H1 (cell line): ENCODE data around the gene CPLX1. TPM values are rescaled to one million over a fixed set of nuclear protein-coding genes. Genes with fewer than 3 reads are reported as not detected.

Experiments
- CTCF ChIA-PET: fragments of 300-600 bp; sonication (Branson Sonifier 250); formaldehyde crosslinking; loops from one replicate; lab custom pipeline; 2021; ENCODE audit not compliant: partially characterized antibody; lab: Charles Lee
- POLR2A ChIA-PET: fragments of 300-600 bp; sonication (Branson Sonifier 250); formaldehyde crosslinking; loops from one replicate; lab custom pipeline; 2021; ENCODE audit warnings: inconsistent platforms; ENCODE audit not compliant: partially characterized antibody; lab: Charles Lee
- DNase-seq, 2 experiments: peaks; one replicate each; pipeline versions ENCODE4 v3.0.0 to v3.0.0-alpha.2; 2010 to 2022; ENCODE audit warnings: low spot score in 2 of 2, low read depth in 1 of 2, mixed read lengths in 1 of 2
- FAIRE-seq: peaks from 2 replicates; lab custom pipeline; 2011; peaks lifted over from hg19 to GRCh38; lab: Jason Lieb, UNC
- H2AFZ ChIP-seq: 2 replicates; pipeline ENCODE4 v1.8.1; 2012; ENCODE audit warnings: low read length, inconsistent platforms
- H2AK5ac ChIP-seq: 2 replicates; pipeline ENCODE4 v1.6.1; 2013; ENCODE audit warnings: low read depth, low read length
- H2BK120ac ChIP-seq: replicated peaks from 2 replicates; pipeline ENCODE3; 2013; ENCODE audit warnings: low read depth, low read length, inconsistent platforms
- H2BK12ac ChIP-seq: 2 replicates; pipeline ENCODE4 v1.6.1; 2013; ENCODE audit warnings: low read depth, low read length
- H2BK15ac ChIP-seq: 2 replicates; pipeline ENCODE4 v1.6.1; 2013; ENCODE audit warnings: low read length
- H2BK20ac ChIP-seq: 2 replicates; pipeline ENCODE4 v1.6.1; 2013; ENCODE audit warnings: low read length
- H2BK5ac ChIP-seq: 2 replicates; pipeline ENCODE4 v1.6.1; 2013; ENCODE audit warnings: low read depth, low read length
- H3K14ac ChIP-seq: 2 replicates; pipeline ENCODE4 v1.6.1; 2013; ENCODE audit warnings: inconsistent platforms; ENCODE audit not compliant: insufficient read length
- H3K18ac ChIP-seq: 2 replicates; pipeline ENCODE4 v1.6.1; 2013; ENCODE audit warnings: low read length; ENCODE audit errors: extremely low read depth
- H3K23ac ChIP-seq: 2 replicates; pipeline ENCODE4 v1.6.1; 2013; ENCODE audit warnings: inconsistent platforms; ENCODE audit not compliant: insufficient read length
- H3K23me2 ChIP-seq: 2 replicates; pipeline ENCODE4 v1.6.1; 2013; ENCODE audit warnings: low read depth, low read length
- H3K27ac ChIP-seq: 2 replicates; pipeline ENCODE4 v1.6.1; 2011; ENCODE audit warnings: low read depth, low read length, inconsistent platforms
- H3K27me3 ChIP-seq, 4 experiments: replicated peaks in 1 of 4; 1 replicate in 1 of 4; 2 replicates in 3 of 4; pipeline versions ENCODE4 v1.6.1 to v1.8.1; 2011 to 2013; ENCODE audit warnings: low read length in 3 of 4, mild to moderate bottlenecking in 3 of 4, inconsistent platforms in 2 of 4, mixed read lengths in 2 of 4, moderate library complexity in 1 of 4; ENCODE audit not compliant: control insufficient read depth in 3 of 4, insufficient read depth in 3 of 4; ENCODE audit errors: extremely low read depth in 1 of 4
- H3K36me3 ChIP-seq, 4 experiments: 2 replicates each; pipeline versions ENCODE4 v1.6.1 to v1.8.1; 2011 to 2013; ENCODE audit warnings: mild to moderate bottlenecking in 4 of 4, low read length in 3 of 4, moderate library complexity in 2 of 4, control low read depth in 1 of 4, inconsistent platforms in 1 of 4; ENCODE audit not compliant: insufficient read depth in 4 of 4, control insufficient read depth in 2 of 4
- H3K4ac ChIP-seq: replicated peaks from 2 replicates; pipeline ENCODE3; 2013; ENCODE audit warnings: low read length, low read depth, mixed read lengths, inconsistent platforms; ENCODE audit not compliant: insufficient read length
- H3K4me1 ChIP-seq, 4 experiments: replicated peaks in 1 of 4; 1 replicate in 1 of 4; 2 replicates in 3 of 4; pipeline versions ENCODE4 v1.6.1 to v1.8.1; 2011 to 2013; ENCODE audit warnings: low read length in 3 of 4, inconsistent platforms in 2 of 4, mixed read lengths in 1 of 4; ENCODE audit not compliant: insufficient read depth in 4 of 4, control insufficient read depth in 3 of 4
- H3K4me2 ChIP-seq, 2 experiments: 2 replicates each; pipeline versions ENCODE4 v1.6.1 to v1.8.1; 2011 to 2013; ENCODE audit warnings: low read depth in 2 of 2, low read length in 2 of 2, control low read depth in 1 of 2, inconsistent platforms in 1 of 2, mild to moderate bottlenecking in 1 of 2; ENCODE audit not compliant: insufficient read depth in 1 of 2
- H3K4me3 ChIP-seq, 4 experiments: fragments of 200-600, 300-600 bp in 1 of 4; sonication (generic), shearing (Covaris generic), sonication (Bioruptor Twin) in 1 of 4; 2 replicates each; pipeline versions ENCODE4 v1.5.1 to v1.8.1; 2011 to 2016; ENCODE audit warnings: low read length in 4 of 4, low read depth in 3 of 4, control low read depth in 2 of 4, inconsistent platforms in 2 of 4, mild to moderate bottlenecking in 2 of 4, mixed read lengths in 1 of 4, moderate library complexity in 1 of 4; ENCODE audit not compliant: insufficient read depth in 2 of 4; ENCODE audit errors: extremely low read depth in 1 of 4
- H3K56ac ChIP-seq: replicated peaks from 2 replicates; pipeline ENCODE3; 2013; ENCODE audit warnings: low read depth, mild to moderate bottlenecking, mixed read lengths, low read length, inconsistent platforms; ENCODE audit not compliant: insufficient read length
- H3K79me1 ChIP-seq: 2 replicates; pipeline ENCODE4 v1.6.1; 2013; ENCODE audit warnings: low read depth, low read length, control low read depth
- H3K79me2 ChIP-seq, 2 experiments: 2 replicates each; pipeline versions ENCODE4 v1.6.1 to v1.8.1; 2012 to 2013; ENCODE audit warnings: low read length in 2 of 2, mild to moderate bottlenecking in 2 of 2, inconsistent platforms in 1 of 2; ENCODE audit not compliant: insufficient read depth in 2 of 2, control insufficient read depth in 1 of 2
- H3K9ac ChIP-seq, 4 experiments: replicated peaks in 1 of 4; 1 replicate in 1 of 4; 2 replicates in 3 of 4; pipeline versions ENCODE4 v1.6.1 to v1.8.1; 2011 to 2013; ENCODE audit warnings: low read depth in 3 of 4, low read length in 3 of 4, control low read depth in 2 of 4, mild to moderate bottlenecking in 2 of 4, moderate library complexity in 2 of 4, inconsistent platforms in 1 of 4; ENCODE audit errors: extremely low read depth in 1 of 4
- H3K9me3 ChIP-seq, 2 experiments: 2 replicates each; pipeline versions ENCODE4 v1.6.1 to v1.8.1; 2012 to 2013; ENCODE audit warnings: mild to moderate bottlenecking in 2 of 2, moderate library complexity in 2 of 2, control low read depth in 1 of 2, inconsistent platforms in 1 of 2, low read depth in 1 of 2, low read length in 1 of 2, mixed read lengths in 1 of 2; ENCODE audit not compliant: insufficient read depth in 2 of 2
- H4K20me1 ChIP-seq, 2 experiments: replicated peaks in 1 of 2; 2 replicates each; pipeline versions ENCODE3 to v1.8.1; 2011 to 2013; ENCODE audit warnings: inconsistent platforms in 2 of 2, low read length in 2 of 2, mild to moderate bottlenecking in 1 of 2; ENCODE audit not compliant: insufficient read depth in 2 of 2, control insufficient read depth in 1 of 2
- H4K5ac ChIP-seq: 2 replicates; pipeline ENCODE4 v1.6.1; 2013; ENCODE audit warnings: low read length, low read depth, mixed read lengths, inconsistent platforms; ENCODE audit not compliant: insufficient read length
- H4K8ac ChIP-seq: 2 replicates; pipeline ENCODE4 v1.8.0; 2013; ENCODE audit warnings: mild to moderate bottlenecking, moderate library complexity, low read length, inconsistent platforms; ENCODE audit not compliant: insufficient read depth; ENCODE audit errors: extremely low read depth
- H4K91ac ChIP-seq: replicated peaks from 2 replicates; pipeline ENCODE3; 2013; ENCODE audit warnings: low read length, mixed read lengths, inconsistent platforms; ENCODE audit not compliant: insufficient read length
- HDAC2 ChIP-seq, 2 experiments: fragments of 300-600 bp in 1 of 2; sonication (generic) in 1 of 2; IDR thresholded peaks; 2 replicates each; pipeline ENCODE4 v1.6.1; 2011 to 2012; ENCODE audit warnings: low read depth in 2 of 2, low read length in 2 of 2, mild to moderate bottlenecking in 2 of 2, moderate library complexity in 2 of 2, borderline replicate concordance in 1 of 2, inconsistent platforms in 1 of 2
- HDAC6 ChIP-seq: IDR thresholded peaks from one replicate; pipeline ENCODE4 v1.7.1; 2012; ENCODE audit warnings: low read depth, mild to moderate bottlenecking, inconsistent platforms, low read length, moderate library complexity
- WGBS, 2 experiments: shearing (Covaris generic) in 1 of 2; methylation state at CpG; one replicate each; pipeline versions ENCODE4 v1.1.6 to v1.1.7; 2013 to 2015; ENCODE audit warnings: low lambda C conversion rate in 2 of 2, mixed read lengths in 2 of 2, inconsistent platforms in 1 of 2, low coverage in 1 of 2, missing lambda C conversion rate in 1 of 2; ENCODE audit not compliant: insufficient replicate concordance in 2 of 2, insufficient coverage in 1 of 2, insufficient read length in 1 of 2; ENCODE audit errors: extremely low coverage in 1 of 2, missing lambda C conversion rate in 1 of 2; 5-methylcytosine and 5-hydroxymethylcytosine counted together
- polyA plus RNA-seq, 7 experiments: library from polyadenylated mRNA; depleted of rRNA in 3 of 7; stranded (reverse) in 5 of 7; unstranded in 2 of 7; fragments of >200 nt in 5 of 7; fragments of 200-250 nt in 2 of 7; gene quantifications; 1 replicate in 5 of 7; 2 replicates in 1 of 7; 4 replicates in 1 of 7; pipeline versions ENCODE4 v1.2.1 to v1.2.3, GENCODE V29; 2011 to 2013; ENCODE audit warnings: missing spikeins in 2 of 7, mixed read lengths in 2 of 7
- total RNA-seq: library from RNA; stranded (reverse); fragmentation: NEBNext Ultra II Directional; extraction: Animal tissue kit (Norgen Biotek cat#: 25700); gene quantifications from 2 replicates; pipeline ENCODE4 v1.2.1, GENCODE V29; 2021
- TF ChIP-seq, protein P1 (sequence below): IDR thresholded peaks from 2 replicates; pipeline ENCODE4 v1.6.1; 2011; ENCODE audit warnings: low read length, improper control_type of control experiment

CPLX1 gene
- total and polyA plus RNA-seq, 2 of the 8 experiments (the other 6 are each of a cell fraction or from before 2014, with no cell fraction given), result 0.32 to 0.56 TPM

DNA sequence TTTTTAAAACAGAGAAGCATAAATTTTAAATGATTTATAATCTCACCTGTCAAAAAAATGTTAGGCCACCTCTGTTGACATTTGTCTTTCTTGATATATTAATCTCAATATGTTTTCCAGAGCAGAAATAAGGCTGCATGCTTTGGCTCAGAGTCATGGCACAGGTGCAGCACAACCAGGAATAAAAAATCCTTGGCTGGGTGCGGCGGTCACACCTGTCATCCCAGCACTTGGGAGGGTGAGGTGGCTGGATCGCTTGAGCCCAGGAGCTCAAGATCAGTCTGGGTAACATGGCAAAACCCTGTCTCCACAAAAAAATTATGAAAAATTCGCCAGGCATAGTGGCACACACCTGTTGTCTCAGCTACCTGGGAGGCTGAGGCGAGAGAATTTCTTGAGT is 18.1 kb downstream of the CPLX1 start:
- no peak overlapping the region for H2AFZ ChIP-seq
- no peak overlapping the region for H3K23ac ChIP-seq
- H2AK5ac ChIP-seq, result no peak overlapping the region
- H3K4me2 ChIP-seq, result no peak overlapping the region
- H2BK5ac ChIP-seq, result no peak overlapping the region
- H3K14ac ChIP-seq, result no peak overlapping the region
- no peak overlapping the region for H3K4me3 ChIP-seq
- FAIRE-seq, result no peak
- H3K4ac ChIP-seq, result no peak overlapping the region
- no peak overlapping the region for H2BK120ac ChIP-seq
- H3K23me2 ChIP-seq, result no peaks in the 10 kb centered on the region
- H3K9ac ChIP-seq, result no peak overlapping the region
- H3K18ac ChIP-seq, result no peak overlapping the region
- H4K91ac ChIP-seq, result no peak overlapping the region
- H4K5ac ChIP-seq, result no peak overlapping the region
- no peak overlapping the region for H2BK12ac ChIP-seq
- DNase-seq, result no peak
- no peak overlapping the region for H2BK20ac ChIP-seq
- WGBS, 2 experiments, result 77% methylated on average over 5 of the region's 5 CpGs; no CpG with 5 or more reads in 1 of the 2 experiments
- H3K56ac ChIP-seq, result no peak overlapping the region
- H3K4me1 ChIP-seq, result no peaks in the 10 kb centered on the region
- no peak overlapping the region for H2BK15ac ChIP-seq
- H3K36me3 ChIP-seq, result no peaks in the 10 kb centered on the region
- H3K79me1 ChIP-seq, result no peaks in the 10 kb centered on the region; the same call in 1 of the 2 replicates
- CTCF ChIA-PET, result interaction anchor here (0.7 kb wide), 1 partner anchor 17 kb away, joined by 3 read pairs; no protein-coding TSS in a partner anchor
- H3K79me2 ChIP-seq, result no peaks in the 10 kb centered on the region
- peaks cover 0 to 5% of the 10 kb centered on the region in 2 experiments; a peak in 1 of 4 replicates for H3K9me3 ChIP-seq
- H3K27me3 ChIP-seq, result peaks cover 7 to 44% (median 29%) of the 10 kb centered on the region in 4 experiments
- no peaks in the 10 kb centered on the region for H4K20me1 ChIP-seq
- no peak overlapping the region for H3K27ac ChIP-seq
- POLR2A ChIA-PET, result interaction anchor here (1.0 kb wide), 1 partner anchor 15 kb away, joined by 3 read pairs; no protein-coding TSS in a partner anchor
- no peak overlapping the region for H4K8ac ChIP-seq
- TF ChIP-seq HDAC6 (no peak), HDAC2 (IDR thresholded peaks at IDR 0.05; ENCODE audit: borderline replicate concordance in 1 of 2, low read depth in 2 of 2, low read length in 2 of 2) (no peak)
- TF ChIP-seq, protein P1, sequence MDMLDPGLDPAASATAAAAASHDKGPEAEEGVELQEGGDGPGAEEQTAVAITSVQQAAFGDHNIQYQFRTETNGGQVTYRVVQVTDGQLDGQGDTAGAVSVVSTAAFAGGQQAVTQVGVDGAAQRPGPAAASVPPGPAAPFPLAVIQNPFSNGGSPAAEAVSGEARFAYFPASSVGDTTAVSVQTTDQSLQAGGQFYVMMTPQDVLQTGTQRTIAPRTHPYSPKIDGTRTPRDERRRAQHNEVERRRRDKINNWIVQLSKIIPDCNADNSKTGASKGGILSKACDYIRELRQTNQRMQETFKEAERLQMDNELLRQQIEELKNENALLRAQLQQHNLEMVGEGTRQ, result no peak
